Measurements from ENCODE around the gene PAX3.

PAX3 gene

DNA sequence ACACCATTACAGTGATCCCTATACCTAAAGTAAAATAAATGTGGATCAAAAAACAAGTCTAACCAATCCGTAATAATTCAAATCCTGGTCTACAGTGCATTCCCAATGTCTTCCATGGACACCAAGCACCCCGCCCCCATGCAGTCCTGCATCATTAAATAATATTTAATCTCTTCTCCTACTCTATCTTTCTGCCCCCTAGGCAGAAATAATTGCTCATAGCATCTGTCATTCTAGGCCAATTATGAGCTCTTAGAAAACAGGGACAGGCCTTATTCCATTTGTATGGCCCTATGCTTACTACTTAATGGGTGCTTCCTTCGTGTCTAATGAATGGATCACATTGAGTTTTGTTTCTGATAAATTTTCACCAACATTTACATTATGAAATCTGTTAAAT, 66.4 kb downstream of the PAX3 start:
- no peak overlapping the region for H3K27ac ChIP-seq (ENCODE audit: low read length)
- no peaks in the 10 kb centered on the region for H3K9me2 ChIP-seq (replicated peaks; ENCODE audit: insufficient read depth, low read length)
- DNase-seq: no peak
- no peaks in the 10 kb centered on the region for H3K79me2 ChIP-seq (ENCODE audit: low read length)
- H4K20me1 ChIP-seq (ENCODE audit: insufficient read depth, low read length): no peaks in the 10 kb centered on the region
- H3K4me3 ChIP-seq (ENCODE audit: low read length): no peak overlapping the region
- no peaks in the 10 kb centered on the region for H3F3A ChIP-seq (ENCODE audit: insufficient read depth, low read length)
- H3K4me1 ChIP-seq (ENCODE audit: low read length): no peaks in the 10 kb centered on the region
- H3K36me3 ChIP-seq (replicated peaks; ENCODE audit: insufficient read depth, low read length): no peaks in the 10 kb centered on the region
- no peak overlapping the region for H3K4me2 ChIP-seq (ENCODE audit: low read depth, low read length)
- H3K9ac ChIP-seq (ENCODE audit: low read length): no peak overlapping the region
- H2AFZ ChIP-seq (ENCODE audit: low read length): no peak overlapping the region
- no peaks in the 10 kb centered on the region for H3K27me3 ChIP-seq (replicated peaks; ENCODE audit: insufficient read depth, low read length)
- H3K9me3 ChIP-seq (replicated peaks; ENCODE audit: insufficient read depth, low read length): no peaks in the 10 kb centered on the region
- TF ChIP-seq EZH2 (optimal IDR thresholded peaks at IDR 0.05; ENCODE audit: low read depth, low read length) (no peak), EZH2phosphoT487 (IDR thresholded peaks at IDR 0.05; ENCODE audit: low read length) (no peak)
- TF ChIP-seq, protein P1, sequence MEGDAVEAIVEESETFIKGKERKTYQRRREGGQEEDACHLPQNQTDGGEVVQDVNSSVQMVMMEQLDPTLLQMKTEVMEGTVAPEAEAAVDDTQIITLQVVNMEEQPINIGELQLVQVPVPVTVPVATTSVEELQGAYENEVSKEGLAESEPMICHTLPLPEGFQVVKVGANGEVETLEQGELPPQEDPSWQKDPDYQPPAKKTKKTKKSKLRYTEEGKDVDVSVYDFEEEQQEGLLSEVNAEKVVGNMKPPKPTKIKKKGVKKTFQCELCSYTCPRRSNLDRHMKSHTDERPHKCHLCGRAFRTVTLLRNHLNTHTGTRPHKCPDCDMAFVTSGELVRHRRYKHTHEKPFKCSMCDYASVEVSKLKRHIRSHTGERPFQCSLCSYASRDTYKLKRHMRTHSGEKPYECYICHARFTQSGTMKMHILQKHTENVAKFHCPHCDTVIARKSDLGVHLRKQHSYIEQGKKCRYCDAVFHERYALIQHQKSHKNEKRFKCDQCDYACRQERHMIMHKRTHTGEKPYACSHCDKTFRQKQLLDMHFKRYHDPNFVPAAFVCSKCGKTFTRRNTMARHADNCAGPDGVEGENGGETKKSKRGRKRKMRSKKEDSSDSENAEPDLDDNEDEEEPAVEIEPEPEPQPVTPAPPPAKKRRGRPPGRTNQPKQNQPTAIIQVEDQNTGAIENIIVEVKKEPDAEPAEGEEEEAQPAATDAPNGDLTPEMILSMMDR (IDR thresholded peaks at IDR 0.05; ENCODE audit: low read length): no peak

DNA sequence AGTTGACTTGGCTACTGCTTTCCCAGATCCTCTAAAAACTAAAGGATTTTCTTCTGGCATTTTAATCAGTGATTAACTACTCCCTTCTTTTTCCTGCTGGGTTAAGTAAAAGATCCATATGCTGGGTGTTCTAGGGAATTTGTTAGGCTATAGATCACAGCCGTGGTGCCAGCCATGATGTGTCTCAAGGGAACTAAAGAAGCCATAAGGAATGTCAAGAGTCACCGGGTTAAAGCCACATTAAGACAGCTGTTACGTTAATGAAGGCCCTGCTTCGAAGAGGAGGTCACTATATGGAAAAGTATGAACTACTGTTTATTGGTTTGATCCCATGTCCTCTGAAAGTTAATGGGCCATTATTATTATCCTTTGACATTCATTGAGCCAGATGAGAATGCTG, 70.7 kb downstream of the PAX3 start:
- Histone ChIP-seq H3K9me2 (replicated peaks; ENCODE audit: insufficient read depth, low read length) (no peaks in the 10 kb centered on the region), H3K9me3 (replicated peaks; ENCODE audit: insufficient read depth, low read length) (no peaks in the 10 kb centered on the region), H3K79me2 (ENCODE audit: low read length) (no peaks in the 10 kb centered on the region), H3K27ac (ENCODE audit: low read length) (no peak overlapping the region), H2AFZ (ENCODE audit: low read length) (no peak overlapping the region), H3K27me3 (replicated peaks; ENCODE audit: insufficient read depth, low read length) (no peaks in the 10 kb centered on the region), H3K4me2 (ENCODE audit: low read depth, low read length) (no peak overlapping the region), H3K4me1 (ENCODE audit: low read length) (no peaks in the 10 kb centered on the region), H3K36me3 (replicated peaks; ENCODE audit: insufficient read depth, low read length) (no peaks in the 10 kb centered on the region), H4K20me1 (ENCODE audit: insufficient read depth, low read length) (no peaks in the 10 kb centered on the region), H3F3A (ENCODE audit: insufficient read depth, low read length) (no peaks in the 10 kb centered on the region), H3K4me3 (ENCODE audit: low read length) (no peak overlapping the region), H3K9ac (ENCODE audit: low read length) (no peak overlapping the region)
- no peak for DNase-seq
- TF ChIP-seq EZH2 (optimal IDR thresholded peaks at IDR 0.05; ENCODE audit: low read depth, low read length) (no peak), EZH2phosphoT487 (IDR thresholded peaks at IDR 0.05; ENCODE audit: low read length) (no peak)
- TF ChIP-seq, protein P1 (IDR thresholded peaks at IDR 0.05; ENCODE audit: low read length): no peak

DNA sequence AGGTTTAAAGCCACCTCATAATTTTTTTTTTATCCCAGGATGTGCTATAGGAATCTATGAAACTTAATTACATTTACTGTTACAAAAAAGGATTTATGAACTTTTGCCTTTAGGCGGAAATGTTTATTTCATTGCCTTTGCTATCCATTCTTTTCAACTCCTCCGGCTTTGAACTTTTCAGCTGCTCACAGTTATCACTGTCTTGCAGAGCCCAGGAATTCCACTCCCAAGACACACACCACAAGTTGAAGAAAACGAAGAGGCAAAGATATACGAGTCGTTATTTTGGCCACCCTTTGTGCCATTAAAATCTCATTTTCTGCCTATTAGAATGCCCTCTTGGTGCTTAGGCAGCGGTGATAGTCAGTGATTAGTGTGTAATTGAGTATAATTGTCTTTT, 80.0 kb downstream of the PAX3 start:
- DNase-seq: no peak
- no peaks in the 10 kb centered on the region for H3K36me3 ChIP-seq (replicated peaks; ENCODE audit: insufficient read depth, low read length)
- H3K27ac ChIP-seq (ENCODE audit: low read length): no peak overlapping the region
- H3K4me3 ChIP-seq (ENCODE audit: low read length): no peak overlapping the region
- H3K9me2 ChIP-seq (replicated peaks; ENCODE audit: insufficient read depth, low read length): no peaks in the 10 kb centered on the region
- H2AFZ ChIP-seq (ENCODE audit: low read length): no peak overlapping the region
- no peak for TF ChIP-seq EZH2phosphoT487 (IDR thresholded peaks at IDR 0.05; ENCODE audit: low read length)
- no peak for TF ChIP-seq EZH2 (optimal IDR thresholded peaks at IDR 0.05; ENCODE audit: low read depth, low read length)
- TF ChIP-seq, protein P1 (IDR thresholded peaks at IDR 0.05; ENCODE audit: low read length): no peak
- H3K9me3 ChIP-seq (replicated peaks; ENCODE audit: insufficient read depth, low read length): no peaks in the 10 kb centered on the region
- H3K4me2 ChIP-seq (ENCODE audit: low read depth, low read length): no peak overlapping the region
- H3K27me3 ChIP-seq (replicated peaks; ENCODE audit: insufficient read depth, low read length): no peaks in the 10 kb centered on the region
- H3F3A ChIP-seq (ENCODE audit: insufficient read depth, low read length): no peaks in the 10 kb centered on the region
- no peak overlapping the region for H3K9ac ChIP-seq (ENCODE audit: low read length)
- H3K4me1 ChIP-seq (ENCODE audit: low read length): no peaks in the 10 kb centered on the region
- H4K20me1 ChIP-seq (ENCODE audit: insufficient read depth, low read length): no peaks in the 10 kb centered on the region
- no peaks in the 10 kb centered on the region for H3K79me2 ChIP-seq (ENCODE audit: low read length)

Data from MM.1S (cell line).